ENCODE data around the gene CPEB3. TPM values are rescaled to one million over a fixed set of nuclear protein-coding genes. Genes with fewer than 3 reads are reported as not detected.

Gene CPEB3
- total RNA-seq, 1 donor from 2014 or later = 1.9 TPM

DNA sequence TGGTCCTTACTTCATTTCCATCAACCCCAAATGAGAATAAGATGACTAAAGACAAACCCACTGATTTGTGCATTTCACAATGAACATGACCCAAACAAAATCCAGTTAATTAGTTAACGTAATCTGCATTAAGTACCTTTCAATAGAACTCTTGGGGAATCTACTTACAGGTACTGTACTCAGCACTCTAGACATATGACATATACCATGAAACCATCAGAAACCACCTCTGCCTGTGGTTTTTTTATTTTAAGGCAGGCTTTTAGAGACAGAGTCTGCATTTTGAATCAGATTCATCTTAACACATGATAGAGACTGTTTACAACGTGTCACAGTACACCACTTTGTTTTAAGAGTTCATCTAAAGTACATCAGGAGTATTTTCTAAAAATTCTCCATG, 198.9 kb downstream of the CPEB3 start:
- Mint-ChIP-seq H3K27me3 (ENCODE audit: low read depth) (no peaks in the 10 kb centered on the region), H3K4me1 (ENCODE audit: low read depth) (peaks cover 5% of the 10 kb centered on the region), H3K36me3 (ENCODE audit: low read depth) (no peaks in the 10 kb centered on the region), H3K27ac (no peak overlapping the region), H3K9me3 (no peaks in the 10 kb centered on the region), H3K4me3 (ENCODE audit: low read depth) (no peak overlapping the region)
- intact Hi-C loops (cut with micrococcal nuclease) = no loop called here
- no peak for DNase-seq (ENCODE audit: low spot score)

DNA sequence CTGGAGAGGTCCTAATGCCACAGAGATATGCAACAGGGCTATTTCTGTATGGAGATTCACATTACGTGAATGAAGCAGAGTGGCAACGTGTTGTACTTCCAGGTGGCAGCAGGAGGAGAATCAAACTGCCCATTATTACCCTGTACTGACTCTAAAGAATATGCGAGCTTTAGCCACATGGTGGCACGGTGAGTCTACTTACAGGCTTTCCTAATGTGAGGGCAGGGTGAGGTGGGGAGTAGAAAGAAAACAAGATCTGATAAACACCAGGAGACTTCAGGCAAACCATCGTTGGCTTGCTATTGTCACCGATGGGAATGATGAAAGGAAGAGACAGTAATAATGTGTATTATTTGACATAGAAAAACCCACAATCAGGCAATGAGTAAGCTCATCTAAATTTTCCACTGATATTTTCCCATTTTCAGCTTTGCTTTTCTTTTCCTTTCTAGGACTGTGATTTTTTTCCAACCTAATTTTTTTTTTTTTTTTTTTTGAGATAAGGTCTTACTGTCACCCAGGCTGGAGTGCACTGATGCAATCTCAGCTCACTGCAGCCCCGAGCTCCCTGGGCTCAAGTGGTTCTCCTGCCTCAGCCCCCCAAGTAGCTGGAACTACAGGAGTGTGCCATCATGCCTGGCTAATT, 203.0 kb downstream of the CPEB3 start:
- no peak overlapping the region for H3K27ac Mint-ChIP-seq
- H3K4me1 Mint-ChIP-seq (ENCODE audit: low read depth) = peaks cover 5% of the 10 kb centered on the region

DNA sequence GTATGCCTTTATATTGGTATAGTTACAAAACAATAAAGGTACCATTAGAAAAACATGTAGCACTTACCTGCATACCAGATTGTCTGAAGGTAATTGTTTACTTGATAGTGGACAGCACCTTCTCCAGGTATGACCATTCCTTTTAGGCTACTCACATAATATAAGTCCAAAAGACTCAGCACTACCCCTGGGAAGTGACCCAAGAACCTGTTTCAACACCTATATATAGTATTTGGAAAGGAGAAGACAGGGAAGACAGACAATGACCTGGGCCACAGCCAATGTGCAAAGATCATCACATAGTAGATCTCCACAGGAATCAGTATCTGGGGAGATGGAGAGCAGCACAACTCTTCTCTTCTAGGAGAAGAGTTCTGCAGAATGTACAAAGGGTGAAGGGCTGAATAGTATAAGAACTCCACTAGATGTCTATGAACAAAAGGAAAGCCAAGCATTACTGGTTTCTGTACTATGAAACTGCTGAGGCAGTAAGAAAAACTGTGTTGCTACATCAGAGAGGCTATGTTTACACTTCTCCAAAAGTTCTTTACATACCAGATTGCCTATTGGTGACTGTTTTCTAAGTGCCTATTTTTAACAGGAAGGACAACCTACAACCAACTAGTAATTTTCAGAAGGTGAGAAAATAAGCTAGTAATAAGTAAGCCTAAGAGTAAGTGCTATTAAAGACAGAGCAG, 208.1 kb downstream of the CPEB3 start:
- no peak overlapping the region for H3K4me3 Mint-ChIP-seq (ENCODE audit: low read depth)
- no peaks in the 10 kb centered on the region for H3K36me3 Mint-ChIP-seq (ENCODE audit: low read depth)
- no peaks in the 10 kb centered on the region for H3K9me3 Mint-ChIP-seq
- no peak overlapping the region for H3K27ac Mint-ChIP-seq
- intact Hi-C loops (cut with micrococcal nuclease) = no loop called here
- no peak for DNase-seq (ENCODE audit: low spot score)
- H3K27me3 Mint-ChIP-seq (ENCODE audit: low read depth) = no peaks in the 10 kb centered on the region
- H3K4me1 Mint-ChIP-seq (ENCODE audit: low read depth) = peaks cover under 1% of the 10 kb centered on the region

More for the DNA sequence above, 203.0 kb downstream of the CPEB3 start:
- no peak overlapping the region for H3K4me3 Mint-ChIP-seq (ENCODE audit: low read depth)
- no peaks in the 10 kb centered on the region for H3K36me3 Mint-ChIP-seq (ENCODE audit: low read depth)
- intact Hi-C loops (cut with micrococcal nuclease) = loop anchor here (1.0 to 5.0 kb wide), 2 partner anchors 204 to 347 kb away; partner anchors contain the start of genes CPEB3 and MARCHF5
- peak; percentile 42 for DNase-seq (ENCODE audit: low spot score)
- no peaks in the 10 kb centered on the region for H3K9me3 Mint-ChIP-seq
- H3K27me3 Mint-ChIP-seq (ENCODE audit: low read depth) = no peaks in the 10 kb centered on the region

DNA sequence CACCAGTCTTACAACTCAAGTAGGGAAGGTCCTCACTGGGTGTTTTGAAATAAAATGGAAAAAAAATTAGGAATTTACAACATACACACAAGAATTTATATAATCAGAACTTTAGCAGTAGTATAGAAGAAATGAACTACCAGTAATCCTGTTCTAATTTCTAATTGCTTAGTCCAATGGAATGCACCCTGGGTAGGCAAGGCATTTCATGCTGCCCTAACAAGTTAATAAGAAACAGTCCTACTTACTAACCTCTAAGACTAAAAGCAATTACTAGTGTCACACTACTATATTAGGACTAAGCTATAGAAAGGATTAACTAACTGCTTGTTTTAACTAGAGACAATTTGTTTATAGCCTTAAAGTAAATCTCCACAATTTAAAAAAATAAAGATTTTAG, 209.2 kb downstream of the CPEB3 start:
- no peaks in the 10 kb centered on the region for H3K4me1 Mint-ChIP-seq (ENCODE audit: low read depth)
- no peaks in the 10 kb centered on the region for H3K9me3 Mint-ChIP-seq
- H3K27ac Mint-ChIP-seq = no peak overlapping the region
- no peak for DNase-seq (ENCODE audit: low spot score)
- no peaks in the 10 kb centered on the region for H3K36me3 Mint-ChIP-seq (ENCODE audit: low read depth)
- intact Hi-C loops (cut with micrococcal nuclease) = no loop called here
- no peak overlapping the region for H3K4me3 Mint-ChIP-seq (ENCODE audit: low read depth)
- H3K27me3 Mint-ChIP-seq (ENCODE audit: low read depth) = no peaks in the 10 kb centered on the region

DNA sequence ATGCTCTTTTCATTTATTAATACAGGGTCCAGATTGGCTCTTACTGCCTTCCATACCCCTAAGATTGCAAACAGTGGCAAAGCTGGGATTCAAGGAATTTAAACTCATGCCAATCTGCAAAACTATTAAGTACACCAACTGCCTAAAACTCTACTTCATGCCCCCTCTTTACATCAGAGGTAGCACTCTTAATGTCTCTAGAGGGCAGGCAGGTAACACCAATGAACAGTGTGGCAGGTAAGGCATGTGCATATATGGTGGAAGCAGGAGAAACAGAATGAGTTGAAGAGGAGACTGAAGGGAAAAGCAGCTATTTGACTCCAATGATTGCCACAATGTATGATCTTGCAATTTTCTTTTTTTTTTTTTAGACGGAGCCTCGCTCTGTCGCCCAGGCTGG, 210.6 kb downstream of the CPEB3 start:
- DNase-seq (ENCODE audit: low spot score) = no peak
- intact Hi-C loops (cut with micrococcal nuclease) = no loop called here
- no peaks in the 10 kb centered on the region for H3K36me3 Mint-ChIP-seq (ENCODE audit: low read depth)
- no peak overlapping the region for H3K27ac Mint-ChIP-seq
- H3K9me3 Mint-ChIP-seq = no peaks in the 10 kb centered on the region
- H3K4me3 Mint-ChIP-seq (ENCODE audit: low read depth) = no peak overlapping the region
- H3K27me3 Mint-ChIP-seq (ENCODE audit: low read depth) = no peaks in the 10 kb centered on the region
- H3K4me1 Mint-ChIP-seq (ENCODE audit: low read depth) = no peaks in the 10 kb centered on the region

DNA sequence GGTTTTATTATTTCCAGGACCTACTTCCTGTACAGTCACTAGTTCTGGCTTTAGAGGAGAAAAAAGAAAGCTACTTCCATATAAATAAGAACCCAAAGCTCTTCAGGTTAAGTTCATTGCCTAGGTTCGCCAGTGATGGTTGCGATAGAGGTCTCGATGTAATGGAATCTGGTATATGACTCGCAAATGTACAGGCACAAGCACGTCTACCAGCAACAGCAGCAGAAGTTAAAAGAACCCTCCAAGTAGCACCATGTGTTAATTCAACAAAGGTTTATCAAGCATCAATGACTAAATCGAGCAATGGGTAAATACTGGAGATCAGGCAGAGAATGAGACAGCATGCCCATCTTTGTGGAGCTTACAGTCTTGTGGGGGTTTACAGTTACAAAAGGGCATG, 211.9 kb downstream of the CPEB3 start:
- no peak overlapping the region for H3K4me3 Mint-ChIP-seq (ENCODE audit: low read depth)
- no peak for DNase-seq (ENCODE audit: low spot score)
- intact Hi-C loops (cut with micrococcal nuclease) = no loop called here
- H3K9me3 Mint-ChIP-seq = no peaks in the 10 kb centered on the region
- H3K36me3 Mint-ChIP-seq (ENCODE audit: low read depth) = no peaks in the 10 kb centered on the region
- H3K27ac Mint-ChIP-seq = no peak overlapping the region
- H3K4me1 Mint-ChIP-seq (ENCODE audit: low read depth) = no peaks in the 10 kb centered on the region
- no peaks in the 10 kb centered on the region for H3K27me3 Mint-ChIP-seq (ENCODE audit: low read depth)

DNA sequence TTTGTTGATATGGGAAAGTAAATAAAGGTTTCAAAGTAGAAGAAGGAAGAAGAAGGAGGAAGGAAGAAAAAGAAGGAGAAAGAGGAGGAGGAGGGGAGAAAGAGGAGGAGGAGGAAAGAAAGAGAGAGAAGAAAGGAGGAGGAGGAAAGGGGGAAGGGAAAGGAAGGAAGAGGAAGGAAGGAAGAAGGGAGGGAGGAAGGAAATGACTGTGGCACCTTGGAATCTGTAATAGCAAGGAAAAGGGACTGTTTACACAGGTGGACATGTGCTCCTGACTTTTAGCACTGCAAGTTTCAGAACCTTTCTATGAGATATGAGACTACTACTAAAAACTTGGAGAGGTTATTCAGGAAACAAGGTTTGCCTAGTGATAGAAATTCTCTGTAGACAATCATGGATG, 214.2 kb downstream of the CPEB3 start:
- Mint-ChIP-seq H3K4me1 (ENCODE audit: low read depth) (no peaks in the 10 kb centered on the region), H3K9me3 (no peaks in the 10 kb centered on the region), H3K36me3 (ENCODE audit: low read depth) (no peaks in the 10 kb centered on the region), H3K4me3 (ENCODE audit: low read depth) (no peak overlapping the region), H3K27ac (no peak overlapping the region), H3K27me3 (ENCODE audit: low read depth) (no peaks in the 10 kb centered on the region)
- no peak for DNase-seq (ENCODE audit: low spot score)
- intact Hi-C loops (cut with micrococcal nuclease) = no loop called here

DNA sequence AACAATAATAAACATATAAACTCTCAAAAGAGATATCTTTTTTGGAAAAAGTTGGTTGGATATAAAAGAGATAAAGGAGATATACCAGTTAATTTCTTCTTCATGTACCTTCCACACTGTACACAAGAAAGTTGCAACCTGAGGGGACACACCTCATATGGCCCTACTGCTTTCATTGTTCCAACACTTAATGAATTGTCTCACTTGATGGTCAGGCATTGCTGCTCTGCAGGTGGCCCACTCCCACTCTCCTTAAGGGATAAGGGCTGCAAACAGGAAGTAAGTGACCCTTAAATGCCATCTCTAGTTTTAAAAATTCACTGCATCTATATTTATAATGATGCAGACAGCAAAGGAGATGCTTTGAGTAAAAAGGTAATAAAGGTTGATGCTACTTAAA, 215.0 kb downstream of the CPEB3 start:
- no peaks in the 10 kb centered on the region for H3K27me3 Mint-ChIP-seq (ENCODE audit: low read depth)
- no peak for DNase-seq (ENCODE audit: low spot score)
- H3K36me3 Mint-ChIP-seq (ENCODE audit: low read depth) = no peaks in the 10 kb centered on the region
- no peaks in the 10 kb centered on the region for H3K4me1 Mint-ChIP-seq (ENCODE audit: low read depth)
- intact Hi-C loops (cut with micrococcal nuclease) = no loop called here
- no peak overlapping the region for H3K4me3 Mint-ChIP-seq (ENCODE audit: low read depth)
- no peak overlapping the region for H3K27ac Mint-ChIP-seq
- no peaks in the 10 kb centered on the region for H3K9me3 Mint-ChIP-seq

DNA sequence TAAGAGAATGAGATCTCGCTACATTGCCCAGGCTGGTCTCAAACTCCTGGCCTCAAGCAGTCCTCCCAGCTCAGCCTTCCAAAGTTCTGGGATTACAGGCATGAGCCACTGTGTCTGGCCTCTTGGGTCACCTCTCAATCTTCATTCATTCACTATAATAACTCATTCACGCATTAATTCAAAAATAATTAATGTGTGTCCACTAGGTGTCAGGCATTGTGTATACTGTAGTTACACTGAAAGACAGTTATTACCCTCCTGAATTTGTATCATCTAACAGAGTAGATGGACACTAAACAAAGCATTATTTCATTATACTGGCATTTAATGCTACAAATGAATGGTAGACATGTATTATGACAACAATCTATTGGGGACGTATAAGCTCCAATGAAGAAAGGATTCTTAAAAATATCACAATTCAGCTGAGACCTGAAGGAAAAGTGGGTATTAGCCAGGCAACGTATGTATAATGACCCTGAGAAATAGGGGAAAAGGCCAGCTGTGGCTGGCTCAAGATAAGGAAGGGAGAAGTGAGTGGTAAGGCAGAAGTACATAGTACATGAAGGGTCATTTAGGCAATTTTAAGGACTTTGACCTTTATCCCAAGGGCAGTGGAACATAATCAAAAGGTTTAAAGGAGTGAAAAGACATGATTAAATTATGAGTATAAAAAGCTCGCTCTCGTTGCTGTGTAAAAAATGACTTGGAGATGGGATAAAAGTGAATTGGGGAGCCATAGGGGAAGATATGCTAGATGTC, 216.6 kb downstream of the CPEB3 start:
- no peaks in the 10 kb centered on the region for H3K27me3 Mint-ChIP-seq (ENCODE audit: low read depth)
- H3K36me3 Mint-ChIP-seq (ENCODE audit: low read depth) = no peaks in the 10 kb centered on the region
- no peak for DNase-seq (ENCODE audit: low spot score)
- H3K9me3 Mint-ChIP-seq = no peaks in the 10 kb centered on the region
- H3K4me1 Mint-ChIP-seq (ENCODE audit: low read depth) = no peaks in the 10 kb centered on the region
- no peak overlapping the region for H3K27ac Mint-ChIP-seq
- intact Hi-C loops (cut with micrococcal nuclease) = no loop called here
- H3K4me3 Mint-ChIP-seq (ENCODE audit: low read depth) = no peak overlapping the region

DNA sequence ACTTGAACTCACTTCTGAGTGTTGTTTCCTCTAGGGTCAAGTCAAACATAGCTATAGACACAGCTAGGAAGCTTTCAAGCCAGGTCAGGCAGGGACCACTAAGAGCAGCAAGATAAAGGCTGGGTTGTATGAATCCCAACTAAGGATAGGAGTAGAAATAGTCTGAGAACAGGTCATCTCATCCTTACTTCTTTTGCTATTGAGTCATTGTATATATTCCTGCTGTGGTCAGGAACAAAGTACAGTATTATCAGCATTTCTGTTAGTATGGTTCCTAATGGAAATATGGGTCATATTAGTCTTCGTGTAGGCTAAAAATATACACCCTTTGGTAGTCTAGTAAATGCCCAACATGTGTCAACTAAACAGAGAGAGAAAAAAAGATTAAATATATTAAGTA, 222.0 kb downstream of the CPEB3 start:
- no peaks in the 10 kb centered on the region for H3K36me3 Mint-ChIP-seq (ENCODE audit: low read depth)
- no peaks in the 10 kb centered on the region for H3K9me3 Mint-ChIP-seq
- H3K4me3 Mint-ChIP-seq (ENCODE audit: low read depth) = no peak overlapping the region
- intact Hi-C loops (cut with micrococcal nuclease) = no loop called here
- no peak overlapping the region for H3K27ac Mint-ChIP-seq
- no peaks in the 10 kb centered on the region for H3K4me1 Mint-ChIP-seq (ENCODE audit: low read depth)
- no peak for DNase-seq (ENCODE audit: low spot score)
- H3K27me3 Mint-ChIP-seq (ENCODE audit: low read depth) = no peaks in the 10 kb centered on the region

DNA sequence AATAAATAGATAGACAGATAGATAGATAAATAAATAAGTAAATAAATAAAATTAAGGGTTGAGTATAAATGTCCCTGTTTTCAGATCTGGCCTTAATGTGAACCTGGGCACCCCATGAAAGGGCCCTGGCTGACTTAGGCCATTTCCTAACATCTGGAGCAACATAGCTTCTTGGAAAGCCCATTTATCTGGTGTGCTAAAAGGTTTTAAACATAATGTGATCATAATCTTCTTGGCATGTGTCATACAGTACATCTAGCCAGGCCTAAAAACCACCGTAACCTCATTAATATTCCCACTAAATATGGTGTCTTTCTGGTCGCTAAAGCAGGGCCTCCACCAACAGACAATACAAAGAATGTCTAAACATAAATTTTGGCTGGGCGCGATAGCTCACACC, 224.5 kb downstream of the CPEB3 start:
- H3K36me3 Mint-ChIP-seq (ENCODE audit: low read depth) = no peaks in the 10 kb centered on the region
- H3K4me1 Mint-ChIP-seq (ENCODE audit: low read depth) = no peaks in the 10 kb centered on the region
- no peak for DNase-seq (ENCODE audit: low spot score)
- no peaks in the 10 kb centered on the region for H3K9me3 Mint-ChIP-seq
- no peak overlapping the region for H3K27ac Mint-ChIP-seq
- no peak overlapping the region for H3K4me3 Mint-ChIP-seq (ENCODE audit: low read depth)
- intact Hi-C loops (cut with micrococcal nuclease) = no loop called here
- H3K27me3 Mint-ChIP-seq (ENCODE audit: low read depth) = no peaks in the 10 kb centered on the region

DNA sequence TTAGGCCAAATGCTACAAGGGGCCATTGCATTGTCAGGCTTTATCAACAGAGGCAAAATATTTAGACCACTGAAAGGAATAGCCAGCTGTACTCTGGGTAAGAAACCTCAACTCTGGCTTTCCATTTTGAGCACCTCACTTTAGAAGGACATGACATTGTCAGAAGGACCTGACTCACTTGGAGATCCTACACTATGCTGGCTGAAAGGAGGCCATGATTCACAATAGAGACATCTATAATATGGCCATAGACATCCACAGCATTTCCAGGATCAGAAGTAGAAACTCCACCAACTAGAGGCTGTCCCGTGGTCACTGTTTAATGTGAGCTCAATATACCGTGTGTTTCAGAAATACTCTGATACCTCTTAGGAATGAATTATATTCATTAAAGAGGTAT, 226.4 kb downstream of the CPEB3 start:
- H3K27me3 Mint-ChIP-seq (ENCODE audit: low read depth) = no peaks in the 10 kb centered on the region
- no peaks in the 10 kb centered on the region for H3K36me3 Mint-ChIP-seq (ENCODE audit: low read depth)
- H3K27ac Mint-ChIP-seq = no peak overlapping the region
- no peak overlapping the region for H3K4me3 Mint-ChIP-seq (ENCODE audit: low read depth)
- intact Hi-C loops (cut with micrococcal nuclease) = no loop called here
- no peak for DNase-seq (ENCODE audit: low spot score)
- no peaks in the 10 kb centered on the region for H3K9me3 Mint-ChIP-seq
- no peaks in the 10 kb centered on the region for H3K4me1 Mint-ChIP-seq (ENCODE audit: low read depth)

DNA sequence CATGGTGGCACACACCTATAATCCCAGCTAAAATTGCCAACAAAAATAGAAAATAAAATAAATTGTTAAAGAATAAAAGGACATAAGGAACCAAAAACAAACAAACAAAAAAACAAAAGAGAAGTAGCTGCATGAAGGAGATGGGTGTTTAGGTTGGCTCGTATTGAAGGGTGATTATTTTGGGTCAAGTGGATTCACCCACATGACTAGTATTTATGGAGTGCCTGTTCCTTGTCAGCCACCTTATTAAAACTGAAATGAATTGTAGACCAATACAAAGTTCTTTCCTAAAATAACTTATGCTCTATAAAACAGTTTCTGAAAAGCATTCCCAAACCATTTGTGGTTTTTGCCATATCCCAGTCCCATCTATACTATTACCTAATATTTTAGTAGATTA, 228.6 kb downstream of the CPEB3 start:
- Mint-ChIP-seq H3K27me3 (ENCODE audit: low read depth) (no peaks in the 10 kb centered on the region), H3K4me3 (ENCODE audit: low read depth) (no peak overlapping the region), H3K27ac (no peak overlapping the region), H3K9me3 (no peaks in the 10 kb centered on the region), H3K36me3 (ENCODE audit: low read depth) (no peaks in the 10 kb centered on the region), H3K4me1 (ENCODE audit: low read depth) (no peaks in the 10 kb centered on the region)
- intact Hi-C loops (cut with micrococcal nuclease) = no loop called here
- no peak for DNase-seq (ENCODE audit: low spot score)
